HG03135 (cell line): ENCODE results near the gene WWTR1.

Experiments
- ATAC-seq: cut with Tn5 transposase; IDR thresholded peaks from one replicate; pipeline ENCODE4 v1.9.1; 2021; ENCODE audit warnings: mild to moderate bottlenecking, moderate library complexity; ENCODE audit not compliant: unreplicated experiment

The WWTR1 gene

GRCh38 chr3:149596134-149596770 lies 61.6 kb downstream of the WWTR1 start:
- no peak for ATAC-seq

- no peak for ATAC-seq
Measured at GRCh38 chr3:149593418-149594160, 64.2 kb downstream of the WWTR1 start.

- no peak for ATAC-seq
Measured at GRCh38 chr3:149592758-149593240, 65.0 kb downstream of the WWTR1 start.

- ATAC-seq: no peak
Measured at GRCh38 chr3:149590691-149591441, 67.0 kb downstream of the WWTR1 start.

- ATAC-seq: no peak
Measured at GRCh38 chr3:149589332-149589731, 68.5 kb downstream of the WWTR1 start.

- ATAC-seq: no peak
Measured at GRCh38 chr3:149588909-149589308, 68.9 kb downstream of the WWTR1 start.

- no peak for ATAC-seq
Measured at GRCh38 chr3:149587383-149587782, 70.4 kb downstream of the WWTR1 start.

GRCh38 chr3:149586871-149587270 lies 71.0 kb downstream of the WWTR1 start:
- no peak for ATAC-seq

- ATAC-seq: peak; percentile 91
Measured at GRCh38 chr3:149585401-149585726, 72.5 kb downstream of the WWTR1 start.

GRCh38 chr3:149583921-149584635 lies 73.7 kb downstream of the WWTR1 start:
- ATAC-seq: no peak

- ATAC-seq: no peak
Measured at GRCh38 chr3:149582395-149582794, 75.4 kb downstream of the WWTR1 start.

- no peak for ATAC-seq
Measured at GRCh38 chr3:149581681-149582370, 76.0 kb downstream of the WWTR1 start.

- ATAC-seq: no peak
Measured at GRCh38 chr3:149581248-149581647, 76.6 kb downstream of the WWTR1 start.

- peak; percentile 50 for ATAC-seq
Measured at GRCh38 chr3:149579838-149580542, 77.8 kb downstream of the WWTR1 start.

GRCh38 chr3:149579161-149579560 lies 78.7 kb downstream of the WWTR1 start:
- no peak for ATAC-seq

GRCh38 chr3:149577801-149578200 lies 80.0 kb downstream of the WWTR1 start:
- ATAC-seq: no peak

- ATAC-seq: no peak
Measured at GRCh38 chr3:149575961-149576564, 81.8 kb downstream of the WWTR1 start.

- no peak for ATAC-seq
Measured at GRCh38 chr3:149575213-149575960, 82.4 kb downstream of the WWTR1 start.
